K562 (cell line): ENCODE measurements around the gene ABT1. TPM values are rescaled to one million over a fixed set of nuclear protein-coding genes. Genes with fewer than 3 reads are reported as not detected.

Experiments used
- ATF6 ChIP-seq: sonication (generic); formaldehyde crosslinking; IDR thresholded peaks from 2 replicates; pipeline ENCODE4 v1.4.0; 2020; ENCODE audit warnings: mild to moderate bottlenecking, missing genetic modification reagents
- CEBPG ChIP-seq, 3 experiments: fragments of 200-800 bp in 1 of 3; sonication (Bioruptor generic) in 1 of 3; sonication (generic) in 1 of 3; formaldehyde crosslinking in 1 of 3; IDR thresholded peaks in 2 of 3; conservative IDR thresholded peaks in 1 of 3; 2 replicates each; pipeline versions ENCODE4 v1.6.1 to v1.8.0; 2016 to 2022; ENCODE audit warnings: missing compliant biosample characterization in 2 of 3, missing genetic modification characterization in 2 of 3, mild to moderate bottlenecking in 1 of 3, missing genetic modification reagents in 1 of 3
- CREB3 ChIP-seq: fragments of 450-650 bp; conservative IDR thresholded peaks from 2 replicates; pipeline ENCODE4 v1.6.1; 2016; ENCODE audit warnings: missing genetic modification characterization, low read depth, mild to moderate bottlenecking, missing compliant biosample characterization, moderate library complexity
- CTCF ChIP-seq, 3 experiments: IDR thresholded peaks in 2 of 3; conservative IDR thresholded peaks in 1 of 3; 2 replicates each; pipeline ENCODE4 v1.5.1; 2011 to 2012; ENCODE audit warnings: low read length in 3 of 3, mild to moderate bottlenecking in 3 of 3, control low read depth in 2 of 3, improper control_type of control experiment in 1 of 3, inconsistent platforms in 1 of 3, low read depth in 1 of 3, mixed read lengths in 1 of 3, moderate library complexity in 1 of 3; ENCODE audit not compliant: insufficient read depth in 2 of 3
- HDAC8 ChIP-seq: fragments of 450-650 bp; IDR thresholded peaks from 2 replicates; pipeline ENCODE4 v1.6.1; 2016; ENCODE audit warnings: mild to moderate bottlenecking, missing genetic modification characterization, moderate library complexity, missing compliant biosample characterization
- HNRNPK ChIP-seq: fragments of 200-400 bp; formaldehyde crosslinking; IDR thresholded peaks from one replicate; pipeline ENCODE4 v1.6.1; 2018; ENCODE audit warnings: mild to moderate bottlenecking, low read depth, low read length; ENCODE audit not compliant: poor library complexity, severe bottlenecking
- MAZ ChIP-seq, 2 experiments: fragments of 450-650 bp in 1 of 2; sonication (generic) in 1 of 2; formaldehyde crosslinking; IDR thresholded peaks in 1 of 2; conservative IDR thresholded peaks in 1 of 2; 2 replicates each; pipeline versions ENCODE4 v1.4.0 to v1.5.0; 2020; ENCODE audit warnings: mild to moderate bottlenecking in 1 of 2, missing genetic modification reagents in 1 of 2
- PML ChIP-seq: IDR thresholded peaks from 2 replicates; pipeline ENCODE4 v1.6.1; 2012; ENCODE audit warnings: low read length, inconsistent platforms
- RAD51 ChIP-seq: fragments of 450-650 bp; IDR thresholded peaks from 2 replicates; pipeline ENCODE4 v1.7.1; 2016; ENCODE audit warnings: low read depth, mild to moderate bottlenecking, borderline replicate concordance
- ZNF398 ChIP-seq: fragments of 250-450 bp; sonication (Bioruptor Pico); IDR thresholded peaks from 2 replicates; pipeline ENCODE4 v1.8.0; 2021; ENCODE audit warnings: moderate library complexity, mild to moderate bottlenecking, inconsistent platforms
- ZNF639 ChIP-seq, 2 experiments: fragments of 200-800 bp in 1 of 2; sonication (Bioruptor generic) in 1 of 2; sonication (generic) in 1 of 2; formaldehyde crosslinking in 1 of 2; IDR thresholded peaks in 1 of 2; conservative IDR thresholded peaks in 1 of 2; 2 replicates each; pipeline versions ENCODE4 v1.5.0 to v1.6.1; 2016 to 2020; ENCODE audit warnings: missing compliant biosample characterization in 1 of 2, missing genetic modification characterization in 1 of 2, missing genetic modification reagents in 1 of 2
- polyA plus RNA-seq, 8 experiments: library from polyadenylated mRNA; depleted of rRNA in 4 of 8; stranded (reverse) in 5 of 8; unstranded in 3 of 8; fragments of >200 nt; fragmentation: Nextera tagmentation in 2 of 8; fragmentation: Illumina TruSeq in 1 of 8; extraction: Ambion mirVana in 2 of 8; extraction: Trizol in 1 of 8; gene quantifications; 2 replicates each; pipeline versions ENCODE4 v1.2.1 to v1.2.3, GENCODE V29; 2011 to 2014; ENCODE audit warnings: inconsistent platforms in 1 of 8, missing spikeins in 1 of 8
- total RNA-seq, 7 experiments: library from RNA; depleted of rRNA in 6 of 7; stranded (reverse); fragments of >200 nt in 6 of 7; fragmentation: Illumina TruSeq in 2 of 7; extraction: Trizol in 2 of 7; gene quantifications; 2 replicates each; pipeline versions ENCODE4 v1.2.1 to v1.2.3, GENCODE V29; 2011 to 2021; ENCODE audit warnings: low replicate concordance in 1 of 7
- TF ChIP-seq, protein P1 (sequence below): IDR thresholded peaks from 3 replicates; pipeline ENCODE4 v1.6.1; 2011; ENCODE audit warnings: borderline replicate concordance, mild to moderate bottlenecking, moderate library complexity; ENCODE audit not compliant: insufficient read length; ENCODE audit errors: extremely low read depth

Gene ABT1
- total and polyA plus RNA-seq, 9 of the 15 experiments (the other 6 are each of a cell fraction or from before 2014, with no cell fraction given): 8.8 to 52.7 (median 40.7) TPM

GRCh38 chr6:26571592-26572296 is 25.0 kb upstream of the ABT1 start (continued):
- TF ChIP-seq ZNF398 (CRISPR knock-in tag) (no peak), RAD51 (no peak), CEBPG (CRISPR knock-in tag; IDR thresholded peaks at IDR 0.05) (peak; percentile 87), CEBPG (tag; conservative IDR thresholded peaks at IDR 0.05 in 1 of 2, IDR thresholded peaks at IDR 0.05 in 1 of 2) (peak; percentile 8 to 73; a peak in 3 of 4 replicates), CTCF (IDR thresholded peaks at IDR 0.05 in 2 of 3, conservative IDR thresholded peaks at IDR 0.05 in 1 of 3; ENCODE audit: insufficient read depth in 2 of 3, low read depth in 1 of 3, low read length in 3 of 3) (no peak), HDAC8 (no peak), MAZ (CRISPR knock-in tag; conservative IDR thresholded peaks at IDR 0.05 in 1 of 2, IDR thresholded peaks at IDR 0.05 in 1 of 2) (peak; percentile 17 to 60; a peak in 3 of 4 replicates), CREB3 (tag) (no peak), ZNF639 (CRISPR knock-in tag; conservative IDR thresholded peaks at IDR 0.05 in 1 of 2, IDR thresholded peaks at IDR 0.05 in 1 of 2) (peak in 1 of 2 experiments; percentile 63; a peak in 2 of 4 replicates), HNRNPK (no peak), PML (no peak), ATF6 (peak; percentile 74; the same call in 1 of the 2 replicates)
- TF ChIP-seq, protein P1, sequence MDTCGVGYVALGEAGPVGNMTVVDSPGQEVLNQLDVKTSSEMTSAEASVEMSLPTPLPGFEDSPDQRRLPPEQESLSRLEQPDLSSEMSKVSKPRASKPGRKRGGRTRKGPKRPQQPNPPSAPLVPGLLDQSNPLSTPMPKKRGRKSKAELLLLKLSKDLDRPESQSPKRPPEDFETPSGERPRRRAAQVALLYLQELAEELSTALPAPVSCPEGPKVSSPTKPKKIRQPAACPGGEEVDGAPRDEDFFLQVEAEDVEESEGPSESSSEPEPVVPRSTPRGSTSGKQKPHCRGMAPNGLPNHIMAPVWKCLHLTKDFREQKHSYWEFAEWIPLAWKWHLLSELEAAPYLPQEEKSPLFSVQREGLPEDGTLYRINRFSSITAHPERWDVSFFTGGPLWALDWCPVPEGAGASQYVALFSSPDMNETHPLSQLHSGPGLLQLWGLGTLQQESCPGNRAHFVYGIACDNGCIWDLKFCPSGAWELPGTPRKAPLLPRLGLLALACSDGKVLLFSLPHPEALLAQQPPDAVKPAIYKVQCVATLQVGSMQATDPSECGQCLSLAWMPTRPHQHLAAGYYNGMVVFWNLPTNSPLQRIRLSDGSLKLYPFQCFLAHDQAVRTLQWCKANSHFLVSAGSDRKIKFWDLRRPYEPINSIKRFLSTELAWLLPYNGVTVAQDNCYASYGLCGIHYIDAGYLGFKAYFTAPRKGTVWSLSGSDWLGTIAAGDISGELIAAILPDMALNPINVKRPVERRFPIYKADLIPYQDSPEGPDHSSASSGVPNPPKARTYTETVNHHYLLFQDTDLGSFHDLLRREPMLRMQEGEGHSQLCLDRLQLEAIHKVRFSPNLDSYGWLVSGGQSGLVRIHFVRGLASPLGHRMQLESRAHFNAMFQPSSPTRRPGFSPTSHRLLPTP: peak; percentile 90
